Measurements from ENCODE around the gene RNLS.
"Not testable (repeated sequence)": the region's sequence is repeated elsewhere in the genome, so short reads cannot be mapped to it uniquely, and the experiment has no call there.

The RNLS gene

GRCh38 chr10:88383276-88383675 lies 199.8 kb downstream of the RNLS start:
- no peak for DNase-seq

- no peak for DNase-seq
These were observed 200.4 kb downstream of the RNLS start for GRCh38 chr10:88382699-88383098.

GRCh38 chr10:88379575-88379974 lies 203.5 kb downstream of the RNLS start:
- no peak for DNase-seq

- no peak for DNase-seq
These were observed 205.6 kb downstream of the RNLS start for GRCh38 chr10:88377510-88377909.

- DNase-seq, result no peak
These were observed 208.5 kb downstream of the RNLS start for GRCh38 chr10:88374392-88375175.

- DNase-seq, result no peak
These were observed 210.1 kb downstream of the RNLS start for GRCh38 chr10:88372881-88373592.

GRCh38 chr10:88372051-88372715 lies 210.9 kb downstream of the RNLS start:
- DNase-seq, result no peak

- no peak for DNase-seq
These were observed 212.4 kb downstream of the RNLS start for GRCh38 chr10:88370713-88371112.

- DNase-seq, result no peak
These were observed 216.3 kb downstream of the RNLS start for GRCh38 chr10:88366772-88367171.

GRCh38 chr10:88361995-88362807 lies 220.9 kb downstream of the RNLS start:
- no peak for DNase-seq

- no peak for DNase-seq
These were observed 221.6 kb downstream of the RNLS start for GRCh38 chr10:88361494-88361893.

GRCh38 chr10:88355750-88356149 lies 227.4 kb downstream of the RNLS start:
- DNase-seq, result not testable (repeated sequence)

- DNase-seq, result no peak
These were observed 235.4 kb downstream of the RNLS start for GRCh38 chr10:88347597-88348304.

GRCh38 chr10:88347022-88347421 lies 236.1 kb downstream of the RNLS start:
- no peak for DNase-seq

- no peak for DNase-seq
These were observed 236.8 kb downstream of the RNLS start for GRCh38 chr10:88346144-88346977.

- no peak for DNase-seq
These were observed 239.2 kb downstream of the RNLS start for GRCh38 chr10:88343761-88344484.

GRCh38 chr10:88342733-88343310 lies 240.3 kb downstream of the RNLS start:
- DNase-seq, result no peak

- DNase-seq, result no peak
These were observed 246.0 kb downstream of the RNLS start for GRCh38 chr10:88337134-88337533.

GRCh38 chr10:88336334-88336733 lies 246.8 kb downstream of the RNLS start:
- DNase-seq, result no peak

GRCh38 chr10:88333248-88333630 lies 249.9 kb downstream of the RNLS start:
- DNase-seq, result no peak

Measured in NCI-H1105 (cell line).